K562 (cell line): ENCODE measurements around the gene MPST. TPM values are rescaled to one million over a fixed set of nuclear protein-coding genes. Genes with fewer than 3 reads are reported as not detected.
A peak's percentile ranks its signal among the peaks of the same experiment; 100 is the strongest.

Experiments used
- CTBP1 ChIP-seq: fragments of 450-650 bp; IDR thresholded peaks from 2 replicates; pipeline ENCODE4 v1.6.1; 2016; ENCODE audit warnings: borderline replicate concordance
- HCFC1 ChIP-seq: IDR thresholded peaks from 2 replicates; pipeline ENCODE4 v1.6.1; 2012; ENCODE audit warnings: low read depth, low read length, improper control_type of control experiment
- RCOR1 ChIP-seq, 2 experiments: IDR thresholded peaks; 2 replicates each; pipeline ENCODE4 v1.6.1; 2012; ENCODE audit warnings: low read depth in 2 of 2, low read length in 2 of 2, borderline replicate concordance in 1 of 2, improper control_type of control experiment in 1 of 2
- ZNF143 ChIP-seq: sonication (generic); formaldehyde crosslinking; IDR thresholded peaks from 2 replicates; pipeline ENCODE4 v1.9.0; 2022; ENCODE audit warnings: mild to moderate bottlenecking, missing genetic modification reagents
- ZNF212 ChIP-seq: fragments of 450-650 bp; formaldehyde crosslinking; IDR thresholded peaks from 2 replicates; pipeline ENCODE4 v1.4.0; 2020; ENCODE audit warnings: mild to moderate bottlenecking
- ZNF830 ChIP-seq: fragments of 250-450 bp; sonication (Bioruptor Pico); IDR thresholded peaks from 2 replicates; pipeline ENCODE4 v1.5.0; 2021; ENCODE audit warnings: mild to moderate bottlenecking
- polyA plus RNA-seq, 8 experiments: library from polyadenylated mRNA; depleted of rRNA in 4 of 8; stranded (reverse) in 5 of 8; unstranded in 3 of 8; fragments of >200 nt; fragmentation: Nextera tagmentation in 2 of 8; fragmentation: Illumina TruSeq in 1 of 8; extraction: Ambion mirVana in 2 of 8; extraction: Trizol in 1 of 8; gene quantifications; 2 replicates each; pipeline versions ENCODE4 v1.2.1 to v1.2.3, GENCODE V29; 2011 to 2014; ENCODE audit warnings: inconsistent platforms in 1 of 8, missing spikeins in 1 of 8
- total RNA-seq, 7 experiments: library from RNA; depleted of rRNA in 6 of 7; stranded (reverse); fragments of >200 nt in 6 of 7; fragmentation: Illumina TruSeq in 2 of 7; extraction: Trizol in 2 of 7; gene quantifications; 2 replicates each; pipeline versions ENCODE4 v1.2.1 to v1.2.3, GENCODE V29; 2011 to 2021; ENCODE audit warnings: low replicate concordance in 1 of 7
- TF ChIP-seq, protein P1 (sequence below): fragments of 450-650 bp; conservative IDR thresholded peaks from 2 replicates; pipeline ENCODE4 v1.6.1; 2016; ENCODE audit warnings: missing genetic modification characterization, low read depth, mild to moderate bottlenecking, control low read depth, missing compliant biosample characterization
- TF ChIP-seq, protein P2 (sequence below): sonication (generic); formaldehyde crosslinking; IDR thresholded peaks from 2 replicates; pipeline ENCODE4 v1.8.0; 2022; ENCODE audit warnings: missing genetic modification reagents, mild to moderate bottlenecking, moderate library complexity, borderline replicate concordance
- TF ChIP-seq, protein P3 (sequence below): fragments of 200-800 bp; sonication (Bioruptor generic); IDR thresholded peaks from 2 replicates; pipeline ENCODE4 v1.6.1; 2017; ENCODE audit warnings: missing genetic modification characterization, missing compliant biosample characterization
- TF ChIP-seq, protein P4 (sequence below): IDR thresholded peaks from 2 replicates; pipeline ENCODE4 v1.6.1; 2011; ENCODE audit warnings: borderline replicate concordance, low read depth, mild to moderate bottlenecking, moderate library complexity, low read length; ENCODE audit not compliant: insufficient read depth, poor library complexity, severe bottlenecking
- TF ChIP-seq, protein P5 (sequence below): fragments of 250-450 bp; sonication (Bioruptor Pico); IDR thresholded peaks from 2 replicates; pipeline ENCODE4 v1.4.0; 2020

MPST gene
- total and polyA plus RNA-seq, 9 of the 15 experiments (the other 6 are each of a cell fraction or from before 2014, with no cell fraction given) = 0.65 to 104 (median 24.3) TPM

DNA sequence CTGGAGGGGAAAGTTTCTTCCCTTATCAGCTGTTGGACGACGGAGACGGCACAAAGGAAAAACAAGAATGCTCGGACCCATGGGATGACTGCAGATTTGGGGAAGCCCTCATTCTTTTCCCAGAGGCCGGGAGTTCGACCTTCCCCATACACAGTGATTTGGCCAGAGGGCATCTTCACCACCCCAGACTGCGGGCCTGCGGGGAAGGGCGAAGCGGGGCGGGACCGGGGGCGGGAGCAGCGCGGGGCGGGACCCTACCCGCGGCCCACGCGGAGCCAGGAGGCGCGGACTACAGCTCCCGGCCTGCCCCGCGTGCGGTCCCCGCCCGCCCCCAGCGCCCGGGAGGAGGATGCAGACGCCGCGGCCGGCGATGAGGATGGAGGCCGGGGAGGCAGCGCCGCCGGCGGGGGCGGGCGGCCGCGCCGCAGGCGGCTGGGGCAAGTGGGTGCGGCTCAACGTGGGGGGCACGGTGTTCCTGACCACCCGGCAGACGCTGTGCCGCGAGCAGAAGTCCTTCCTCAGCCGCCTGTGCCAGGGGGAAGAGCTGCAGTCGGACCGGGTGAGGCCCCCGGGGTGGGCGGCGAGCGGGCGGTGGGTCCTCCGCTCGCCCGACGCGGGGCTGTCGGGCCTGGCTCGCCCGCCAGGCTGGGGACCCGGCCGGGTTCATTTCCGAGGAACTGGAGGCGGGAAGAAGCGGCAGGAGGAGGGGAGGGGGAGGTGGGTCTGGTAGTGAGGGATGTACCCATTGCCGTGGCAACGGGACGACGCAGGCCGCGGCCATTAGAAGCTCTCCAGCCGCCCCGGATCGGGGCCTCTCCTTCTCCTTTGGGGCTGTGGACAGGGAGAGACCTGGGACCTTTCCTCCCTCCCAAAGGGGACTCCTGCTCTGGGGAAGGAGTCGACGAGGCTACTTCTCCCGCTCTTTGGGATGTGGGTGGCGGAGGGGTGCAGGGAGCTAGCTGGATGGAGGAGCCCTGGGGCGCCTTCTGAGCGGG, 32.1 kb downstream of the MPST start, which contains the start of gene KCTD17 (continued):
- TF ChIP-seq, protein P1, sequence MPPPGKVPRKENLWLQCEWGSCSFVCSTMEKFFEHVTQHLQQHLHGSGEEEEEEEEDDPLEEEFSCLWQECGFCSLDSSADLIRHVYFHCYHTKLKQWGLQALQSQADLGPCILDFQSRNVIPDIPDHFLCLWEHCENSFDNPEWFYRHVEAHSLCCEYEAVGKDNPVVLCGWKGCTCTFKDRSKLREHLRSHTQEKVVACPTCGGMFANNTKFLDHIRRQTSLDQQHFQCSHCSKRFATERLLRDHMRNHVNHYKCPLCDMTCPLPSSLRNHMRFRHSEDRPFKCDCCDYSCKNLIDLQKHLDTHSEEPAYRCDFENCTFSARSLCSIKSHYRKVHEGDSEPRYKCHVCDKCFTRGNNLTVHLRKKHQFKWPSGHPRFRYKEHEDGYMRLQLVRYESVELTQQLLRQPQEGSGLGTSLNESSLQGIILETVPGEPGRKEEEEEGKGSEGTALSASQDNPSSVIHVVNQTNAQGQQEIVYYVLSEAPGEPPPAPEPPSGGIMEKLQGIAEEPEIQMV = peak; percentile 85
- TF ChIP-seq ZNF143 (CRISPR knock-in tag) = peak; percentile 68
- TF ChIP-seq, protein P2, sequence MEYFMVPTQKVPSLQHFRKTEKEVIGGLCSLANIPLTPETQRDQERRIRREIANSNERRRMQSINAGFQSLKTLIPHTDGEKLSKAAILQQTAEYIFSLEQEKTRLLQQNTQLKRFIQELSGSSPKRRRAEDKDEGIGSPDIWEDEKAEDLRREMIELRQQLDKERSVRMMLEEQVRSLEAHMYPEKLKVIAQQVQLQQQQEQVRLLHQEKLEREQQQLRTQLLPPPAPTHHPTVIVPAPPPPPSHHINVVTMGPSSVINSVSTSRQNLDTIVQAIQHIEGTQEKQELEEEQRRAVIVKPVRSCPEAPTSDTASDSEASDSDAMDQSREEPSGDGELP = no peak
- TF ChIP-seq, protein P3, sequence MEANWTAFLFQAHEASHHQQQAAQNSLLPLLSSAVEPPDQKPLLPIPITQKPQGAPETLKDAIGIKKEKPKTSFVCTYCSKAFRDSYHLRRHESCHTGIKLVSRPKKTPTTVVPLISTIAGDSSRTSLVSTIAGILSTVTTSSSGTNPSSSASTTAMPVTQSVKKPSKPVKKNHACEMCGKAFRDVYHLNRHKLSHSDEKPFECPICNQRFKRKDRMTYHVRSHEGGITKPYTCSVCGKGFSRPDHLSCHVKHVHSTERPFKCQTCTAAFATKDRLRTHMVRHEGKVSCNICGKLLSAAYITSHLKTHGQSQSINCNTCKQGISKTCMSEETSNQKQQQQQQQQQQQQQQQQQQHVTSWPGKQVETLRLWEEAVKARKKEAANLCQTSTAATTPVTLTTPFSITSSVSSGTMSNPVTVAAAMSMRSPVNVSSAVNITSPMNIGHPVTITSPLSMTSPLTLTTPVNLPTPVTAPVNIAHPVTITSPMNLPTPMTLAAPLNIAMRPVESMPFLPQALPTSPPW (CRISPR knock-in tag) = peak; percentile 54
- no peak for TF ChIP-seq ZNF830 (CRISPR knock-in tag)
- TF ChIP-seq CTBP1 = peak; percentile 44; the same call in 1 of the 2 replicates
- TF ChIP-seq ZNF212 = no peak
- TF ChIP-seq, protein P4, sequence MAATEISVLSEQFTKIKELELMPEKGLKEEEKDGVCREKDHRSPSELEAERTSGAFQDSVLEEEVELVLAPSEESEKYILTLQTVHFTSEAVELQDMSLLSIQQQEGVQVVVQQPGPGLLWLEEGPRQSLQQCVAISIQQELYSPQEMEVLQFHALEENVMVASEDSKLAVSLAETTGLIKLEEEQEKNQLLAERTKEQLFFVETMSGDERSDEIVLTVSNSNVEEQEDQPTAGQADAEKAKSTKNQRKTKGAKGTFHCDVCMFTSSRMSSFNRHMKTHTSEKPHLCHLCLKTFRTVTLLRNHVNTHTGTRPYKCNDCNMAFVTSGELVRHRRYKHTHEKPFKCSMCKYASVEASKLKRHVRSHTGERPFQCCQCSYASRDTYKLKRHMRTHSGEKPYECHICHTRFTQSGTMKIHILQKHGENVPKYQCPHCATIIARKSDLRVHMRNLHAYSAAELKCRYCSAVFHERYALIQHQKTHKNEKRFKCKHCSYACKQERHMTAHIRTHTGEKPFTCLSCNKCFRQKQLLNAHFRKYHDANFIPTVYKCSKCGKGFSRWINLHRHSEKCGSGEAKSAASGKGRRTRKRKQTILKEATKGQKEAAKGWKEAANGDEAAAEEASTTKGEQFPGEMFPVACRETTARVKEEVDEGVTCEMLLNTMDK = peak; percentile 54
- peak in 1 of 2 experiments; percentile 49; a peak in 1 of 4 replicates for TF ChIP-seq RCOR1 (IDR thresholded peaks at IDR 0.05; ENCODE audit: borderline replicate concordance in 1 of 2, low read depth in 2 of 2, low read length in 2 of 2)
- TF ChIP-seq HCFC1 = peak; percentile 81
- TF ChIP-seq, protein P5, sequence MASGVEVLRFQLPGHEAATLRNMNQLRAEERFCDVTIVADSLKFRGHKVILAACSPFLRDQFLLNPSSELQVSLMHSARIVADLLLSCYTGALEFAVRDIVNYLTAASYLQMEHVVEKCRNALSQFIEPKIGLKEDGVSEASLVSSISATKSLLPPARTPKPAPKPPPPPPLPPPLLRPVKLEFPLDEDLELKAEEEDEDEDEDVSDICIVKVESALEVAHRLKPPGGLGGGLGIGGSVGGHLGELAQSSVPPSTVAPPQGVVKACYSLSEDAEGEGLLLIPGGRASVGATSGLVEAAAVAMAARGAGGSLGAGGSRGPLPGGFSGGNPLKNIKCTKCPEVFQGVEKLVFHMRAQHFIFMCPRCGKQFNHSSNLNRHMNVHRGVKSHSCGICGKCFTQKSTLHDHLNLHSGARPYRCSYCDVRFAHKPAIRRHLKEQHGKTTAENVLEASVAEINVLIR (CRISPR knock-in tag) = no peak
